Mesothelial cell of epicardium (in vitro differentiated cells): ENCODE data around the gene FLT3LG. TPM values are rescaled to one million over a fixed set of nuclear protein-coding genes. Genes with fewer than 3 reads are reported as not detected.

Experiments used
- DNase-seq, 2 experiments: peaks; one replicate each; pipeline ENCODE4 v3.0.0; 2021; ENCODE audit warnings: low spot score in 2 of 2; ENCODE audit not compliant: unreplicated experiment in 2 of 2
- H3K27ac Mint-ChIP-seq: 2 replicates; pipeline ENCODE4 v1.8.0; 2021; ENCODE audit warnings: mixed read lengths
- H3K27me3 Mint-ChIP-seq: 2 replicates; pipeline ENCODE4 v1.8.0; 2021; ENCODE audit warnings: low read depth, mixed read lengths
- H3K36me3 Mint-ChIP-seq: 2 replicates; pipeline ENCODE4 v1.8.0; 2021; ENCODE audit warnings: mixed read lengths
- H3K4me1 Mint-ChIP-seq: 2 replicates; pipeline ENCODE4 v1.8.0; 2021; ENCODE audit warnings: mixed read lengths
- H3K4me3 Mint-ChIP-seq: 2 replicates; pipeline ENCODE4 v1.8.0; 2021; ENCODE audit warnings: mild to moderate bottlenecking, moderate library complexity, mixed read lengths
- H3K9me3 Mint-ChIP-seq: 2 replicates; pipeline ENCODE4 v1.8.0; 2021; ENCODE audit warnings: mixed read lengths
- total RNA-seq: library from RNA; stranded (reverse); gene quantifications from 3 replicates; pipeline ENCODE4 v1.2.1, GENCODE V29; 2021
- TF ChIP-seq, protein P1 (sequence below): fragments of 200-600 bp; sonication (generic); IDR thresholded peaks from one replicate; pipeline ENCODE4 v1.5.0; 2021; ENCODE audit warnings: antibody characterized with exemption; ENCODE audit not compliant: unreplicated experiment

FLT3LG gene
- total RNA-seq, 1 donor from 2014 or later = 2.4 TPM

DNA sequence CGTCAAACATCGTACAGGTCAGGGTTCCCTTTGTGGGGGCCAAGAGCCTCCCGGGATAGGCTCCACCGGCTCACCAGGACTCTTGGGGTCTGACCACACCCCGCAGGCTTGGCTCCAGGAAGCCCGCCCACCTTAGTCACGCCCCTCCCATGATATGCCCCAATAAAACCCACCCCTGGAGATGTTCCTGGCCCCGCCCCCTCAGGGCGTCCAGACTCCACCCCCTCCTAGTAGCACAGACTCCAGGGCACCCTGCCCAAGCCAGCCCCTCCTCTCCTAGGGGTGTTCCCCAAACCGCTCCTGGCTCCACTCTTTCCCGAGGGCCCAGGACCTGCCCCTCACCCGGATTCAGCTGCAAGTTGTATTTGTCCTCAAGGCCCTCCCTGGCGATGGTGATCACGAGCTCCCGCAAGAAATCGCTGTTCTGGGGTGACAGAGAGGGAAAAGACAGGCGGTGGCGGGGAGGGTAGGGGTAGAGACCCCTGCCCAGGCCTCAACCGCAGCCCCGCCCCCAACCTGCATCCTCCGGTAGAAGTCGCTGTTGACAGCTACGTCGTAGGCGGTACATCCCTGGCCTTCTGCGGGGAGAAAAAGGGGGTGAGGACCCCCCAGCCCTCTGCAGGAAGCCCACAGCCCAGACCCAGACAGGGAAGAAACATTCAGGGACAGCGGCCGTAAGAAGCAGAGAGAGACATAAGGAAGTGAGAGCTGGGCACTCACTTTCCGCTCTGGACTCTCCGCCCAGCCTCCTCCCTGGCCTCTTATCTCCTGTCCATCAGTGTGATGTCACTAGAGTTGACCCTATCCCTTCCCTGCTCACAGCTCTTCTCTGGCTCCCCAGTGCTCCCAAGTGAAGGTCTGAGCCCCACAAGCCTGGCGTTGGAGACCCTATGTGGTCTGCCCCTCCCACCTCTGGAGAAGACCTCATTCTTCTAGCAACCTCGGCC lies 26.3 kb upstream of the FLT3LG start:
- no peak overlapping the region for H3K4me3 Mint-ChIP-seq
- no peak for DNase-seq
- H3K4me1 Mint-ChIP-seq = peaks cover 13% of the 10 kb centered on the region
- peaks cover 18% of the 10 kb centered on the region for H3K36me3 Mint-ChIP-seq
- TF ChIP-seq, protein P1, sequence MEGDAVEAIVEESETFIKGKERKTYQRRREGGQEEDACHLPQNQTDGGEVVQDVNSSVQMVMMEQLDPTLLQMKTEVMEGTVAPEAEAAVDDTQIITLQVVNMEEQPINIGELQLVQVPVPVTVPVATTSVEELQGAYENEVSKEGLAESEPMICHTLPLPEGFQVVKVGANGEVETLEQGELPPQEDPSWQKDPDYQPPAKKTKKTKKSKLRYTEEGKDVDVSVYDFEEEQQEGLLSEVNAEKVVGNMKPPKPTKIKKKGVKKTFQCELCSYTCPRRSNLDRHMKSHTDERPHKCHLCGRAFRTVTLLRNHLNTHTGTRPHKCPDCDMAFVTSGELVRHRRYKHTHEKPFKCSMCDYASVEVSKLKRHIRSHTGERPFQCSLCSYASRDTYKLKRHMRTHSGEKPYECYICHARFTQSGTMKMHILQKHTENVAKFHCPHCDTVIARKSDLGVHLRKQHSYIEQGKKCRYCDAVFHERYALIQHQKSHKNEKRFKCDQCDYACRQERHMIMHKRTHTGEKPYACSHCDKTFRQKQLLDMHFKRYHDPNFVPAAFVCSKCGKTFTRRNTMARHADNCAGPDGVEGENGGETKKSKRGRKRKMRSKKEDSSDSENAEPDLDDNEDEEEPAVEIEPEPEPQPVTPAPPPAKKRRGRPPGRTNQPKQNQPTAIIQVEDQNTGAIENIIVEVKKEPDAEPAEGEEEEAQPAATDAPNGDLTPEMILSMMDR = no peak
- no peaks in the 10 kb centered on the region for H3K9me3 Mint-ChIP-seq
- H3K27me3 Mint-ChIP-seq = peaks cover 7% of the 10 kb centered on the region
- no peak overlapping the region for H3K27ac Mint-ChIP-seq

DNA sequence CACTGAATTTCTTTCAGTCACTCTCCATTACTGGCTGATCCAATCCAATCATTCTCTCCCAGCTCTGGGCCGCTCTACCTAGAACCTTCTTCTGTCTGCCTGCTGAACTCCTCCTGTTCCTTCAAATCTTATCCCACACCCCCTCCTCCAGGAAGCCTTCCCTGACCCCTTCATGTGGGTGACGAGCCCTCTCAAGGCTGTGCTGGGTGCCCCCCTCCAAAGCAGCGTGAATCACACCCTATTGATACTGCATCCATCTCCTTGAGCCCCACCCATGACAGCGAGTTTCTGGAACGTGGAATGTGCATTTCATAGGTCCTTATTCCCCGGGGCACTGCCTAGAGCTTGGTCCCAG lies 25.6 kb upstream of the FLT3LG start:
- Mint-ChIP-seq H3K27me3 (peaks cover under 1% of the 10 kb centered on the region), H3K9me3 (no peaks in the 10 kb centered on the region), H3K4me3 (no peak overlapping the region), H3K36me3 (peaks cover 18% of the 10 kb centered on the region), H3K4me1 (peaks cover 15% of the 10 kb centered on the region), H3K27ac (no peak overlapping the region)
- DNase-seq = no peak
- TF ChIP-seq, protein P1 = no peak

DNA sequence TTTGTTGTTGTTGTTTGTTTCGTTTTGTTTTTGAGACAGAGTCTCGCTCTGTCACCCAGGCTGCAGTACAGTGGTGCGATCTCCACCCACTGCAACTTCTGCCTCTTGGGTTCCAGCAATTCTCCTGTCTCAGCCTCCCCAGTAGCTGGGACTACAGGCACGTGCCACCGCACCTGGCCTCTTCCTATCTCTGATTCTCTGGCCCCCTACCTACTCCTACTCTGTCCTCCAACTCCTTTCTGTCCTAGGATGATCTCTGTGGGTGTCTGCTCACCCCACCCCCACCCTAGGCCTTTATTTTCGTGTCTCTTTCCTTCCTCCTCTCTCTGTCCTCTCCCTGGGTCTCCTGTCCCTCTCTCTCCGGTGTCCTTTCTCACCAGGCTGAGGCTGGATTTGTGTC lies 23.6 kb upstream of the FLT3LG start:
- Mint-ChIP-seq H3K4me1 (peaks cover 18% of the 10 kb centered on the region), H3K27ac (peak overlapping the region; percentile 56), H3K36me3 (peaks cover 18% of the 10 kb centered on the region), H3K9me3 (no peaks in the 10 kb centered on the region), H3K4me3 (peak overlapping the region; percentile 85), H3K27me3 (no peaks in the 10 kb centered on the region)
- no peak for DNase-seq
- TF ChIP-seq, protein P1 = no peak

DNA sequence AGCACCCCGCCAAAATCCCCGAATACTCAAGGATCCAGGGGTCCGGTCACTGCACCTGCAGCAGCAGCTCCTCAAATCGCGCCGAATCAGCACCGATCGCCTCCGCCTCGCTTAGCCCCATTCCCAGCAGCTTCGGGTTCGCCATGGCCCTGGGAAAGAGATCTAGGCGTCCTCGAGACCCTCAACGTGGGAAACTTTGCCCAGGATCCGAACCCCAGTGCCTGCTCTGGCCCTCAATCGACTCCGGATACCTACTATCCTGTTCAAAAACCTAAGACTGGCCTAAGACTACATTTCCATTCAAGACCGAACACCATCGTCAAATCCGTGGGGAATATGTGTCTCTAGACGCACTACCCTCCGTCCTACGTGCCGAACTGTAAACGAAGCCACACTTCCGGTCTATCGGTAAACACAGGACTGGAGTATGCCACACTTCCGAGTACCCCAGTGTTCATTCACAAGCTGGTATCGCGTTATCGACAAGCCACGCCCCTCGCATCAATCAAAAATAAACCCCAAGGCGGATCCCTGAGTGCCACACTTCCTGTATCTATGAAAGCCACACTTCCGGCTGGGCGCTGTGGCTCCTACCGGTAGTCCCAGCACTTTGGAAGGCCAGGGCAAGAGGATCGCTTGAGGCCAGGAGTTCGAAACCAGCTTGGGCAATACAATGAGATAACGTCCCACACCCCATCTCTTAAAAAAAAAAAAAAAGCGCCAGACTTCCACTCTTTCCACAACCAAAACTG lies 22.4 kb upstream of the FLT3LG start, which contains the start of gene PIH1D1:
Gene PIH1D1 (minus strand): TSS at position 385 of the 752 bp plus-strand sequence. CDS start 240 bp downstream, at position 145.
- no peaks in the 10 kb centered on the region for H3K27me3 Mint-ChIP-seq
- TF ChIP-seq, protein P1 = no peak
- peaks cover 16% of the 10 kb centered on the region for H3K36me3 Mint-ChIP-seq
- peaks cover 18% of the 10 kb centered on the region for H3K4me1 Mint-ChIP-seq
- H3K4me3 Mint-ChIP-seq = peak within 1 kb of the TSS; percentile 85
- H3K9me3 Mint-ChIP-seq = no peaks in the 10 kb centered on the region
- peak; percentile 81 to 94 for DNase-seq
- peak within 1 kb of the TSS; percentile 100 for H3K27ac Mint-ChIP-seq

DNA sequence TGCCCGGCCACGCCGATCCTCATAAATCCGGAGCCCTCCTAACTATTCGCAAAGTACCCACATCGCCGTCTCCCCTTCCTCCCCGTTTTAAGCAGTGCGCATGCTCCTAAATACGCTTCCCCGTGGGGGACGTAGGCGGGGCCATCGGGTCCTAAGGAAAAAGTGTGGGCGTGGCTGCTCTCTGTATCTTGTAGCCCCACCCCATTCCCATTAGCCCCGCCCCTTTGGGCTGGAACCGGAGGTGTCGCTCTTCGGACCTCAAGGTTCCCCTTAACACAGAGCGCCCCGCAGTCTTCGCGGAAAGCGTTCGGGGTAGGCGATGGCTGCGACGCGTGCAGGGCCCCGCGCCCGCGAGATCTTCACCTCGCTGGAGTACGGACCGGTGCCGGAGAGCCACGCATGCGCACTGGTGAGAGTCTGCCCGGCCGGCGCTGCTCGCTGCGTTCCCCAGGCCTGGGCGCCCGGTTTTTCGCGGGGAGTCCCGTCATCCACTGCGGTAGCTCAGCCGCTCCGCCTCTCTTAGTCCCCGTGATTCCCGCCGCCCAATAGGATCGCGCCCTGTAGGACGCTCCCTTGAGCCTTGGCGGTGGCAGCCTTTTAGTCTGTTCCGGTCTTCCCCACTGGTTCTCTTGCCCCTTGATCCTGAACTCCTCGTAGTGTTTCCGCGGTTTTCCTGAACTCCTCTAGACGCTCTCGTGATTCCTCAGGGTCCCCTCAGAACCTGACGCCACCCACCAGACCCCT lies 20.8 kb upstream of the FLT3LG start, which contains the start of gene ALDH16A1:
Gene ALDH16A1 (plus strand): TSS at position 213 of the 744 bp plus-strand sequence. CDS start 107 bp downstream, at position 320.
- TF ChIP-seq, protein P1 = no peak
- H3K4me3 Mint-ChIP-seq = peak within 1 kb of the TSS; percentile 85
- peak within 1 kb of the TSS; percentile 100 for H3K27ac Mint-ChIP-seq
- H3K36me3 Mint-ChIP-seq = peaks cover 14% of the 10 kb centered on the region
- H3K27me3 Mint-ChIP-seq = no peaks in the 10 kb centered on the region
- peak; percentile 97 to 99 for DNase-seq
- peaks cover 18% of the 10 kb centered on the region for H3K4me1 Mint-ChIP-seq
- no peaks in the 10 kb centered on the region for H3K9me3 Mint-ChIP-seq
